OCI-LY3 (cell line): ENCODE data around the gene STAT6.

Experiments used
- EZH2phosphoT487 ChIP-seq: fragments of 200-600 bp; shearing (Covaris generic); IDR thresholded peaks from 2 replicates; pipeline ENCODE4 v1.6.1; 2018; ENCODE audit warnings: antibody characterized with exemption, mixed run types, low read depth
- TF ChIP-seq, protein P1 (sequence below): fragments of 200-600, 300-600 bp; sonication (generic); IDR thresholded peaks from 2 replicates; pipeline ENCODE4 v1.5.1; 2014; ENCODE audit warnings: antibody characterized with exemption, low read length, low read depth

GRCh38 chr12:57103856-57104255 is 7.3 kb downstream of the STAT6 start:
- TF ChIP-seq, protein P1, sequence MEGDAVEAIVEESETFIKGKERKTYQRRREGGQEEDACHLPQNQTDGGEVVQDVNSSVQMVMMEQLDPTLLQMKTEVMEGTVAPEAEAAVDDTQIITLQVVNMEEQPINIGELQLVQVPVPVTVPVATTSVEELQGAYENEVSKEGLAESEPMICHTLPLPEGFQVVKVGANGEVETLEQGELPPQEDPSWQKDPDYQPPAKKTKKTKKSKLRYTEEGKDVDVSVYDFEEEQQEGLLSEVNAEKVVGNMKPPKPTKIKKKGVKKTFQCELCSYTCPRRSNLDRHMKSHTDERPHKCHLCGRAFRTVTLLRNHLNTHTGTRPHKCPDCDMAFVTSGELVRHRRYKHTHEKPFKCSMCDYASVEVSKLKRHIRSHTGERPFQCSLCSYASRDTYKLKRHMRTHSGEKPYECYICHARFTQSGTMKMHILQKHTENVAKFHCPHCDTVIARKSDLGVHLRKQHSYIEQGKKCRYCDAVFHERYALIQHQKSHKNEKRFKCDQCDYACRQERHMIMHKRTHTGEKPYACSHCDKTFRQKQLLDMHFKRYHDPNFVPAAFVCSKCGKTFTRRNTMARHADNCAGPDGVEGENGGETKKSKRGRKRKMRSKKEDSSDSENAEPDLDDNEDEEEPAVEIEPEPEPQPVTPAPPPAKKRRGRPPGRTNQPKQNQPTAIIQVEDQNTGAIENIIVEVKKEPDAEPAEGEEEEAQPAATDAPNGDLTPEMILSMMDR: no peak
- TF ChIP-seq EZH2phosphoT487: no peak
